Endothelial cell (in vitro differentiated cells): ENCODE measurements around the gene TAAR1. TPM values are rescaled to one million over a fixed set of nuclear protein-coding genes. Genes with fewer than 3 reads are reported as not detected.

Source experiments
- DNase-seq: peaks from one replicate; pipeline ENCODE4 v3.0.0; 2021; ENCODE audit warnings: low spot score
- H3K27ac Mint-ChIP-seq: one replicate; pipeline ENCODE4 v1.8.0; 2021; ENCODE audit warnings: mixed read lengths, inconsistent platforms; ENCODE audit not compliant: unreplicated experiment
- H3K27me3 Mint-ChIP-seq: one replicate; pipeline ENCODE4 v1.8.0; 2021; ENCODE audit warnings: mild to moderate bottlenecking, moderate library complexity, mixed read lengths, inconsistent platforms; ENCODE audit not compliant: unreplicated experiment
- H3K36me3 Mint-ChIP-seq: one replicate; pipeline ENCODE4 v1.8.0; 2021; ENCODE audit warnings: mild to moderate bottlenecking, low read depth, mixed read lengths, inconsistent platforms; ENCODE audit not compliant: unreplicated experiment
- H3K4me1 Mint-ChIP-seq: one replicate; pipeline ENCODE4 v1.8.0; 2021; ENCODE audit warnings: mild to moderate bottlenecking, mixed read lengths, inconsistent platforms; ENCODE audit not compliant: unreplicated experiment
- H3K4me3 Mint-ChIP-seq: one replicate; pipeline ENCODE4 v1.8.0; 2021; ENCODE audit warnings: mild to moderate bottlenecking, mixed read lengths, inconsistent platforms; ENCODE audit not compliant: unreplicated experiment
- H3K9me3 Mint-ChIP-seq: one replicate; pipeline ENCODE4 v1.8.0; 2021; ENCODE audit warnings: mixed read lengths, inconsistent platforms; ENCODE audit not compliant: unreplicated experiment
- CTCF ChIP-seq: fragments of 200-600 bp; sonication (generic); IDR thresholded peaks from one replicate; pipeline ENCODE4 v1.5.0; 2021; ENCODE audit warnings: antibody characterized with exemption; ENCODE audit not compliant: unreplicated experiment
- total RNA-seq: library from RNA; stranded (reverse); fragmentation: NEBNext Ultra II Directional; extraction: Animal tissue kit (Norgen Biotek cat#: 25700); gene quantifications from one replicate; pipeline ENCODE4 v1.2.1, GENCODE V29; 2021; ENCODE audit not compliant: unreplicated experiment

Gene TAAR1
- total RNA-seq, 1 donor from 2014 or later: not detected

- Mint-ChIP-seq H3K4me3 (no peak overlapping the region), H3K4me1 (peaks cover 6% of the 10 kb centered on the region), H3K27ac (no peak overlapping the region), H3K27me3 (no peaks in the 10 kb centered on the region), H3K36me3 (no peaks in the 10 kb centered on the region), H3K9me3 (no peaks in the 10 kb centered on the region)
- no peak for TF ChIP-seq CTCF
- no peak for DNase-seq
These were observed 25.6 kb downstream of the TAAR1 start for GRCh38 chr6:132633362-132633761.

- H3K27ac Mint-ChIP-seq: no peak within 1 kb of the TSS
These were observed 34.8 kb downstream of the TAAR1 start, which contains the start of gene TAAR2 for GRCh38 chr6:132624175-132624574. Gene TAAR2, minus strand, starts transcription at chr6:132624275. Its CDS starts 0 bp downstream, at chr6:132624275.

GRCh38 chr6:132623106-132623845 lies 35.7 kb downstream of the TAAR1 start:
- Mint-ChIP-seq H3K4me3 (no peak overlapping the region), H3K27ac (no peak overlapping the region), H3K27me3 (peaks cover 2% of the 10 kb centered on the region), H3K9me3 (no peaks in the 10 kb centered on the region), H3K36me3 (no peaks in the 10 kb centered on the region), H3K4me1 (peaks cover 2% of the 10 kb centered on the region)
- TF ChIP-seq CTCF: no peak
- no peak for DNase-seq

More at GRCh38 chr6:132624175-132624574, 34.8 kb downstream of the TAAR1 start, which contains the start of gene TAAR2:
- no peaks in the 10 kb centered on the region for H3K36me3 Mint-ChIP-seq
- TF ChIP-seq CTCF: no peak
- DNase-seq: no peak
- H3K9me3 Mint-ChIP-seq: no peaks in the 10 kb centered on the region
- H3K4me3 Mint-ChIP-seq: no peak within 1 kb of the TSS
- peaks cover 2% of the 10 kb centered on the region for H3K27me3 Mint-ChIP-seq
- H3K4me1 Mint-ChIP-seq: peaks cover 2% of the 10 kb centered on the region

GRCh38 chr6:132616677-132617076 lies 42.3 kb downstream of the TAAR1 start:
- H3K27ac Mint-ChIP-seq: no peak overlapping the region
- no peak for TF ChIP-seq CTCF
- no peaks in the 10 kb centered on the region for H3K27me3 Mint-ChIP-seq
- H3K9me3 Mint-ChIP-seq: no peaks in the 10 kb centered on the region
- no peaks in the 10 kb centered on the region for H3K4me1 Mint-ChIP-seq
- H3K36me3 Mint-ChIP-seq: no peaks in the 10 kb centered on the region
- H3K4me3 Mint-ChIP-seq: no peak overlapping the region
- no peak for DNase-seq

GRCh38 chr6:132614554-132614953 lies 44.4 kb downstream of the TAAR1 start:
- no peaks in the 10 kb centered on the region for H3K27me3 Mint-ChIP-seq
- no peak overlapping the region for H3K4me3 Mint-ChIP-seq
- H3K27ac Mint-ChIP-seq: no peak overlapping the region

More at GRCh38 chr6:132614554-132614953, 44.4 kb downstream of the TAAR1 start:
- Mint-ChIP-seq H3K4me1 (no peaks in the 10 kb centered on the region), H3K9me3 (no peaks in the 10 kb centered on the region), H3K36me3 (no peaks in the 10 kb centered on the region)
- no peak for DNase-seq
- no peak for TF ChIP-seq CTCF
